Endometrial microvascular endothelial cells (primary cell): ENCODE results near the gene ADCY3. TPM values are rescaled to one million over a fixed set of nuclear protein-coding genes. Genes with fewer than 3 reads are reported as not detected.
"Not testable (repeated sequence)": the region's sequence is repeated elsewhere in the genome, so short reads cannot be mapped to it uniquely, and the experiment has no call there.

Experiments
- in situ Hi-C: cut with HindIII; loops from 2 replicates; pipeline ENCODE4 v1.10.0; 2017; ENCODE audit warnings: low sequenced_read_pairs, low pct_unique_long_range_greater_than_20kb; ENCODE audit errors: inconsistent ontology term
- total RNA-seq: library from RNA; depleted of rRNA; stranded (reverse); fragments of >200 nt; gene quantifications from one replicate; pipeline ENCODE4 v1.2.3, GENCODE V29; 2015; ENCODE audit errors: inconsistent ontology term

The ADCY3 gene
- total RNA-seq, 1 donor from 2014 or later, result 38.0 TPM

DNA sequence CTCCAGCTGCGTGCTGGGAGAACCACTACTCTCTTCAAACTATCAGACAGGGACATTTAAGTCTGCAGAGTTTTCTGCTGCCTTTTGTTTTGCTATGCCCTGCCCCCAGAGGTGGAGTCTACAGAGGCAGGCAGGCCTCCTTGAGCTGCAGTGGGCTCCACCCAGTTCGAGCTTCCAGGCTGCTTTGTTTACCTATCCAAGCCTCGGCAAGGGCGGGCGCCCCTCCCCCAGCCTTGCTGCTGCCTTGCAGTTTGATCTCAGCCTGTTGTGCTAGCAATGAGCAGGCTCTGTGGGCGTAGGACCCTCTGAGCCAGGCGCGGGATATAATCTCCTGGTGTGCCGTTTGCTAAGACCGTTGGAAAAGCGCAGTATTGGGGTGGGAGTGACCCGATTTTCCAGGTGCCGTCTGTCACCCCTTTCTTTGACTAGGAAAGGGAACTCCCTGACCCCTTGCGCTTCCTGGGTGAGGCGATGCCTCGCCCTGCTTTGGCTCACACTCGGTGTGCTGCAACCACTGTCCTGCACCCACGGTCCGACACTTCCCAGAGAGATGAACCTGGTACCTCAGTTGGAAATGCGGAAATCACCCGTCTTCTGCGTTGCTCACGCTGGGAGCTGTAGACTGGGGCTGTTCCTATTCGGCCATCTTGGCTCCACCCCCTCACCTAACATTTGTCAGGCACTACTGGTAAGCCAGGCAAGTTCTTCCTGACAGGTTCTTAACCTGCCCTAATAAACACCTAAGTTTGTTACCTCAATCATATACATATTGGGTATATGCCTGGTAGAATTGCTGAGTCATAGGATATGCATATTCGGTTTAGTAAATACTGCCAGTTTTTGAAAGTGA is 114.0 kb downstream of the ADCY3 start:
- in situ Hi-C loops, result not testable (repeated sequence)

DNA sequence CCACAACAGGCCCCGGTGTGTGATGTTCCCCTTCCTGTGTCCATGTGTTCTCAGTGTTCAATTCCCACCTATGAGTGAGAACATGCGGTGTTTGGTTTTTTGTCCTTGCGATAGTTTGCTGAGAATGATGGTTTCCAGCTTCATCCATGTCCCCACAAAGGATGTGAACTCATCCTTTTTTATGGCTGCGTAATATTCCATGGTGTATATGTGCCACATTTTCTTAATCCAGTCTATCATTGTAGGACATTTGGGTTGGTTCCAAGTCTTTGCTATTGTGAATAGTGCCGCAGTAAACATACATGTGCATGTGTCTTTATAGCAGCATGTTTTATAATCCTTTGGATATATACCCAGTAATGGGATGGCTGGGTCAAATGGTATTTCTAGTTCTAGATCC is 119.5 kb downstream of the ADCY3 start:
- in situ Hi-C loops, result not testable (repeated sequence)

DNA sequence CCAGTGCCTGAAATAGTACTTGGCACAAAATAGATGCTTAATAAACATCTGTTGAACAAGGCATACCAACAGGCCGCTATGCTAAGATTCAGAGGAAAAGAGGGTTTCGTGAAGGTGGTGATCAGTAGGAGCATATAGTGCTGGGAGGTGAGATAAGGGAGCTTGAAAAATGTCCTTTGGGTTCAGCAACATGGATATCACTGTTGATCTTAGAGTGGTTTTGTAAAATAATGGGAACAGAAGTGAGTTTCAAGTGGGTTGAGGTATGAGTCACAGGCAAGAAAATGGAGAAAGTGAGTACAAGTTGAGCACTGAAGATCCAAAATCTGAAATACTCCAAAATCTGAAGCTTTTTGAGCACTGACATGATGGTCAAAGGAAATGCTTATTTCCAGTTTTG is 122.4 kb downstream of the ADCY3 start:
- in situ Hi-C loops, result no loop called here

DNA sequence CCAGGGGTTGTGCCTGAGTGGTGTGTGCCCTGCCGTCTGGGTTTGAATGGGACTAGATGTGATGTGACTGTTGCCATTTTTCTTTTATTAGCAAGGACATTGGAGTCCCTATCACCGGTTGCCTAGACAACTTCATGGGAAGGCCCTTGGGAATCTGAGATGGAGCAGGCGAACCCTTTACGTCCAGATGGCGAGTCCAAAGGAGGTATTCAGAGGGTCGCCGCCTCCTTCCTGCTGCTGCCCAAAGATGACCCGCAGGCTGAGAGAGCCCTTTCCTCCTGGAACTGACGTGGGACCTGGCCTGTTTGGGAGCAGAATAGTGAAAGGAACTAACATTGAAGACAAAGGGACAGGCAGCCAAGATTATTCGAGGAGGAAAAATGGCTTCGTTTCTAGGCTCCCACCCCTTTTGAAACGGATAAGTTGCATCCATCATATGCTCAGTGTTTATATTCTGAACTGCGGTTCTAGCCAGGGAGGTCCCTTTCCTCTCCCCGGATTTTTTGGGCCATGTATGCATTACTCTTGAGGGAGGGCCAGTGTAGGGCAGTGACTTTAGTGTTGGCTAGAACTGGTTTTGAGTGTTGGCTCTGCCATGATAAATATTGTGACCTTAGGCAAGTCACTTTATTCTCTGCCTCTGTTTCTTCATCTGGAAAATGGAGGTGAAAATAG is 126.1 kb downstream of the ADCY3 start:
- in situ Hi-C loops, result no loop called here

DNA sequence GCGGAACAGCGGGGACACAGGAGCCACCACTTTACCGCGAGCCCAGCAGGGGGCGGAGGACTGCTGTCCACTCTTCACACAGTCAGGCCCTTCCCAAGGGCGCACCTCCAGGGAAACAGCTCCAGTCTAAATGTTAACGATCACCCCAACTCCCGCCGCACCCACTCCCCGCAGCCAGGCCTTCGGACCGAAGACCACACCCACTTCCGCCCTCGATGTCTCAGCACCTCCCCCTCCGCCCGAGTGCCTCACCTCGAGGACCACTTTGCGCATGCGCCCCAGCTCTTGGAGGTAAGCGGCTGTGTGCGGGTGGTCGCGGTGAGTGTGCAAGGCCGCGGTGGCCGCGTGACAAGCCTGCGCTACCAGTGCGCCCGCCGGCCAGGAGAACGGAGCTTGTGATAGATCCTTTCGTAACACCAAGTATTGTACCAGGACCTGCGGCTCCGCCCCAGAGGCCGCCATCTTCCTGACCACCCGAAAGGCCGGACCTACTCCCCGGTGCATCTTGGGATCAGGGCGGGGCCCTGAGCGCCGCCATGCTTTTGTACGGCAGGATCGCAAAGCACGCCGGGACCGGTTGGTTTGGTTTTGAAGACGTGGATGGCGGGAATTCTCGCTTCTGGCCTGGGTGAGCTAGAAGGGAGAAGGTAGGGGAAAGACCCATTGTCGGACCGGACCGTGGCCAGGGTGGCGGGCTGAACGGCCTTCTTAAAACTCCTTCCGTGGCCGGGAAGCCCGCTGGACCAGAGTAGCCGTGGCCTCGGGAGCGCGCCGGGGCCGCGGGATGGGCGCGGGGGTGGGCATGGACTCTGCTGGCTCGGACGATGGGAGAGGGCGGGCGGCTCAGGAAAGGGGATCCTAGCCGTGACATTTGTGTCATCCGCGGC is 126.9 kb downstream of the ADCY3 start, which contains the start of the genes CENPO and PTRHD1:
CENPO (plus strand) TSS at position 552 of the 887 bp plus-strand sequence. CDS start 495 bp downstream, outside the sequence.
PTRHD1 (minus strand) TSS at position 518 of the 887 bp plus-strand sequence; CDS start at position 504, 14 bp downstream.
- in situ Hi-C loops, result no loop called here

DNA sequence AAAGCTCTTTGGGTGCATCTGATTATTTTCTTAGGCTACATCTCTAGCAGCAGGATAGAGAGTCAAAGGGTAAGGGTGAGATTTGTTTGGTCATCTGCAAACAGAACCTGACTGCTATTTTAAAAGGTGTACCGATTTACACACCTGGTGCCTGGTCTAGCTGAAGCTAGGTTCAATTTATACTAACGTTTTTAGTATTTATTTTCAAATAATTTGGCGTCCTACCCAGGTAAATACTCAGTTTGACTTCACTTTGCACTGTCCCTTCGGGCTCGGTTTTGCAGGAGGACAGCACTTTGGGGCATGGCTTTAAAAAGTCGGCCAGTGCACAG is 127.5 kb downstream of the ADCY3 start:
- in situ Hi-C loops, result no loop called here

DNA sequence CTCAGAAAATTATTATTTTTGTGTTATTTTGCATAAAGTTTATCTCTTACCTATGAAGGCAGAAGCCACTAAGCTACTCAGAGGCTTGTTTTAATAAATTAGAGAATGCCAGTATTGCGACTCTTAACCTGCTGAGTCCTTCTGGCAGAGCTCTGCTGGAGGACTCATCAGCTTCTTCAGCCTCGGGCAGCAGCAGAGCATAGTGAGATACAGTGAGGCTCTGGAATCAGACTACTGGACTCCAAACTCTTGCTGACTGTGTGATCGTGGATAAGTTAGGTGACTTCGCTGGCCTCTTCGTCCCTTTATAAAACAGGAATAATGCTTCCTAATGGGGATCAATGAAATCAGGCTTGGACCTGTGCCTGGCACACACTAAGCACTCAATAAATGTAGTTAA is 128.6 kb downstream of the ADCY3 start:
- in situ Hi-C loops, result no loop called here

DNA sequence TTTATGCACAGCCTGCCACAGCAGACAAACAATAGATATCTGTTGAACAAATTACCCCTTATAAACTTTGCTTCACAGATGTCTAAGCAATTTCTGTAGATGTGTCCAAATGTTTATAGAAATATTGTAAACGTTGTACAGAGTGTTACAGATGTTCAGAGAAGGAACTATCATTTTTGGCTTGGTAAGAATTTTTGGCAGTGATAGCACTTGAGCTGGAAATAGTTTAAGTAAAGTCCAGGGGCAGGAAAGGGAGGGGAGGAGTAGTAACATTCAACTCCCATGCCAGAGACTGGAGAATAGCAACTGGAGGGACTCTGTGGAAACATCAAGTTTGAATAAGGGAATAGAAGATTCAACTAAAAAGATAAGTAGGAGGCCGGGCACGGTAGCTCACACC is 131.2 kb downstream of the ADCY3 start:
- in situ Hi-C loops, result no loop called here

DNA sequence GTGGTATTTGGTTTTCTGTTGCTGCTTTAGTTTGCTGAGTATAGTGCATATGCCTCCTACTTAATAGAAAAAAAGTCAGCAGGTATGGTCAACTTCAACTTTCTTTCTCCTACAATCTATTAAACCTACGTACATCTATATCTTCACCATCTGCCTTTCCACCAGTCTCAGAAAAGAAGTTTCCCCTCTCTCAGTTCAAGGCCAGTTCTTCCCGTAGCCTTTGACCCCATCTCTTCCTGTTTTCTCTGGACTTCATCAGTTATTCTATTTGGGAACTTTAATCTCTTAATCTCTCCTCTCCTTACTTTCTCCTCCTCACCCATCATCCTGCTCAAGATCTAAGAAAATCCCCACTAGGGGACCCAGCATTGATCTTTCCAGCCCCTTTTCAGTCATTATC is 132.5 kb downstream of the ADCY3 start:
- in situ Hi-C loops, result no loop called here

DNA sequence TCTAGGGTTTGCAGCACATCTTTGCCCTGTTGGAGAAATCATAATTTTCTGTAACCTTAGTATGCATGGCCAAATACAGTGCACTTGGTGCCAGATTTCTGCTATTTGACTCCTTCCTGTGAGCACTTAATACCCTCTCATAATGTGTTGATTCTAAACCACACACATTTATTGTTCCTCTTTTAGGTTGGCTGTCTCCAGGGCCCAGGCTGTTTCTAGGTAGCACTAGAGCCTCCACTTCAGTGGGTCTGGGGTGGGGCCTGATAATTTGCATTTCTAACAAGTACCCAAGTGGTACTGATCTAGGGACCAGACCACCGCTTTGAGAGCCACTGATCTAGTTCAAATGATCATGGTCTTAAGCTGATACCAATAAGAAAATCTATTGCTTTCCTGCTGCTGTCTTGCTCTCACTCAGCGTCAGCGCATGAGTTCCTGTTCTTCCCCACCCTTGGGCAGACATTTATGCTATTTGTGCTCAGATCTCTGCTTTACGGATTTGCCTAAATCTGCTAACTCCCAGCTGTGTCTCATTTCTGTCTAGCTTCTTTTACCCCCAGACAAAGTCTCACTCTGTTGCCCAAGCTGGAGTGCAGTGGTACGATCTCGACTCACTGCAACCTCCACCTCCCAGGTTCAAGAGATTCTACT is 134.2 kb downstream of the ADCY3 start:
- in situ Hi-C loops, result no loop called here

DNA sequence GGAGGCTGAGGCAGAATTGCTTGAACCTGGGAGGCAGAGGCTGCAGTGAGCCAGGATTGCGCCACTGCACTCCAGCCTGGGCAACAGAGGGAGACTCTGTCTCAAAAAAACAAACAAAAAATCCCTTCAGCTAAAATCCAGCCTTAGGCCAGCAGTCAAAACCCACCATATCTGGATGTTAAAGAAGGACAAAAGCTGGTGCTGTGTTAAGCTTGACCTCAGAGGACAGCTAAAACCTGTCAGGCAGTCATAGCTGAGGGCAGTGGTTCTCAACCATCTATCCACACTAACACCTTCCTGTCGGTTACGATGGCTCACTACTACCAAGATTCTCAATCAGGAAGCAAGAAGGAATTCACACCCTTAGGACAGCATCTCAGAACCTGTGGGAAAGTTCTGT is 136.4 kb downstream of the ADCY3 start:
- in situ Hi-C loops, result no loop called here

DNA sequence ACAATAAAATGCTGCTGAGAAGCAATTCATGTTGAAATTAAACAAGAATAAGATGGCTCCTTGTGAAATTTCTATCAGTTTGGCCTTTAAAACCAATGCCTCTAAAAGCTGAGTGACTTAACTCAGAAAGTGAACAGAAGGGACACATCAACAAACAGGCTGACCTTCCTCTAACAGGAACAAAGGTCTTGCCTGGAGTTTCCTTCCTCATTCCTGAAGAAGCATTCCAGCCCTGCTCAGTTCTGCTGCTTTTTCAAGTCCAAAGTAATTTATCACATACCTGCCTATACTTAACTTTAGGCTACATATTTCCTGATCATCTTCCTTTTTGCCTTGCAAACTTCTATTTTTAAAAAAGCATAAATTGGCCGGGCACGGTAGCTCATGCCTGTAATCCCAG is 140.9 kb downstream of the ADCY3 start:
- in situ Hi-C loops, result no loop called here

DNA sequence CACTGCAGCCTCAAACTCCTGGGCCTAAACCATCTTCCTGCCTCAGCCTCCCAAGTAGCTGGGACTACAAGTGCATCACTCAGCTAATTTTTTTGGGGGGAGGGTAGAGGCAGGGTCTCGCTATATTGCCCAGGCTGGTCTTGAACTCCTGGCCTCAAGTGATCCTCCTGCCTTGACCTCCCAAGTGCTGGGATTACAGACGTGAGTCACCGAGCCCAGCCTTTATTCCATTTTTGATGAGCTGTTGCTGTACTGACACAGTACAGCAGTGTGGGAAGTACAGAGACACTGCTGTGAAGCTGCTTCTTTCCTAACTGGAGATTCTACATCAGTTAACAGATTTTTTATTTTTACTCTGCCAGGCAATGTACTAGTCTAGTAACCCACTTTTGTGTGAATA is 145.7 kb downstream of the ADCY3 start:
- in situ Hi-C loops, result no loop called here

DNA sequence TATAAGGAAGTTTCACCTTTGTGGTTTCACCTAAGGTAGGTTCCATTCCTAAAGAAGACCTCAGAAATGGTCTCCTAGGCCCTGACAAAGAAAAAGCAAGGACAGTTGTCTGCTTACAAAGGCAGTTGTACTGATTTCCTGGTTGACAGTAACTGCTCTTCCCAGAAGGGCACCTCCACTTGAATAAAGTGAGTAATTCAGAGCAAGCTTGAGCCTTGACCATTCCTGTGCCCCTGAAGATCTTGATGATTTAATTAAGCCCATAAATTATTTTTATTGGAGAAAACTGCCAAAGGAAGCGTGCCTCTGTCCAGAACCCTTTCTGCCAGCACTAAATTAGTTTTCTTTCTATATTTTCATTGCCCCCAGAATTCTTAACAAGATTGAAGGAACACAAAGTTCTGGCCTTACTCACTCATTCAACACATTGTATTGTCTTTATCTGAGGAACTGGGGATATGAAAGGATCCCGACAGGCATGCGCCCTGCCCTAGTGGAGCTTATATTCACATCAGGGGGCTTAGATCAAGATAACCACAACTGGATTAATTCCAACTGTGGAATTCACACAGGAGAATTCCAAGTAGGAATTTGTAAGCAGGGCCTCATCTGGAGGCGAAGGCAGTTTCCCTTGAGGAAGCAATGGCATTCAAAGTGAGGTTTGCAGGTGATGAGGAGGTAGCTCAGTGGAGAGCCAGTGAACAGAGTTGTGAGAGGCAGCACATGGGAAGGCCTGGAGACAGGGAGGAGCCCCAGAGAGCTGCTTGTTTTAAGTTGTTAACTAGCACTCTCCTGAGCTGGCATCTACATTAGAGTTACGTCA is 148.1 kb downstream of the ADCY3 start:
- in situ Hi-C loops, result no loop called here

DNA sequence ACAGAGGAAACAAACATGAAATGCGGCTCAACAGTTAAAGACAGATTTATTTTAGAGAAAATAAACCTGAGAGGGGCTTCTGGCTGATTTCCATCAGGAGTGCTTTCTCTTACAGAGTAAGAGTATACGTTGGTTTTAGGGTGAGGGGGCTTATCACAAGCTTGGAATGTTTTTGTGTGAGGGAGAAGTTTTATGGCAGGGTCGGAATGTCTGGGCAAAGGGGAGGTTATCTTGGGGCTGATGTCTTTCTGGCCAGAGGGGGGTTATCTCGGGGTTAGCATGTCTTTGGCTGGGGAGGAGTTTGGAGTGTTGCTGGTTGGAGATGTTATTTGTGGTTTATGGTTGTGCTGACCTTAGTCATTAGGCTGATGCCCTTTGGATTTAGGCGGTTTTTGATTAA is 149.0 kb downstream of the ADCY3 start:
- in situ Hi-C loops, result no loop called here
